Nephron progenitor cell (in vitro differentiated cells): ENCODE results near the gene SBSN.

ENCODE experiments used
- DNase-seq: peaks from one replicate; pipeline ENCODE4 v3.0.0; 2021
- H3K27ac Mint-ChIP-seq: 2 replicates; pipeline ENCODE4 v1.8.0; 2021; ENCODE audit warnings: mild to moderate bottlenecking, moderate library complexity, mixed read lengths
- H3K27me3 Mint-ChIP-seq: 2 replicates; pipeline ENCODE4 v1.8.0; 2021; ENCODE audit warnings: mild to moderate bottlenecking, low read depth, mixed read lengths; ENCODE audit not compliant: poor library complexity
- H3K36me3 Mint-ChIP-seq: 2 replicates; pipeline ENCODE4 v1.8.0; 2021; ENCODE audit warnings: low read depth, mixed read lengths
- H3K4me1 Mint-ChIP-seq: 2 replicates; pipeline ENCODE4 v1.8.0; 2021; ENCODE audit warnings: mixed read lengths
- H3K4me3 Mint-ChIP-seq: 2 replicates; pipeline ENCODE4 v1.8.0; 2021; ENCODE audit warnings: mild to moderate bottlenecking, moderate library complexity, mixed read lengths
- H3K9me3 Mint-ChIP-seq: 2 replicates; pipeline ENCODE4 v1.8.0; 2021; ENCODE audit warnings: mild to moderate bottlenecking, moderate library complexity, mixed read lengths
- CTCF ChIP-seq: fragments of 200-600 bp; sonication (generic); IDR thresholded peaks from 2 replicates; pipeline ENCODE4 v1.5.0; 2021; ENCODE audit warnings: antibody characterized with exemption

The SBSN gene

DNA sequence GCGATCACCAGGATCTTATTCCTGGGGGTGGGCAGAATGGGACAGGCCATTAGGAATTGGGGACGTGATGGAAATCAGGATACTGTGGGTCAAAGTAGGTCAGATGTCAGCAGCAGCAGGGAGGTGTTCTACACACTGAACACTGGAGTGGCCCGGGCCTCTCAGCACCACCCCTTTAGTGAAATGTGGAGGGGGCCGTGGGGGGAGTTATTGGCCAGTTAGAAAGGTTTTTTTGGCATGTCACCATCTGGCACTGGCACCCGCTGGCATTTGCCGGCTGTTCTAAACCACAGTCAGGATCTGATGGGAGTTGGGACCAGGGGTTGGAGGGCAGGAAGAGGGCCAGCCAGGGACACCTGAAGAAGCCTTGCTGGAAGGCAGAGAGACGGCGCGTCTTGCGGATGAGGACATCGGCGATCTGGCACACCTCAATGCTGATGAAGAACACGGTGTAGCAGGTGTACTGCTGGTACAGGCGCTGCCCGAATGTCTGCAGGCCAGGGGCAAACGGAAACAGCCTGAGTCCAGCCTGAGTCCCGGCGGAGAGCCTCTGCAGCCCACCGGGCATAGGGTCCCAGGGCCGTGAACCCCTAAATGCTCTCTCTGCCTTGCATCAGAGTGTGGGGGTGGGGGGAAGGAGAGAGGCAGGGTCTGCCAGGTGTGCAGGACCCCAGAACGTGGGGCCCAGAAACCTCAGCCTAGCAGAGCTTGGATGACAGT lies 23.1 kb upstream of the SBSN start:
- peaks cover 4% of the 10 kb centered on the region for H3K9me3 Mint-ChIP-seq
- no peak overlapping the region for H3K27ac Mint-ChIP-seq
- TF ChIP-seq CTCF = no peak

GRCh38 chr19:35549879-35550523 lies 21.9 kb upstream of the SBSN start:
- peaks cover 28% of the 10 kb centered on the region for H3K4me1 Mint-ChIP-seq
- H3K27me3 Mint-ChIP-seq = peaks cover 17% of the 10 kb centered on the region
- no peak for DNase-seq
- no peak overlapping the region for H3K4me3 Mint-ChIP-seq
- peaks cover 4% of the 10 kb centered on the region for H3K36me3 Mint-ChIP-seq
- H3K27ac Mint-ChIP-seq = no peak overlapping the region
- TF ChIP-seq CTCF = no peak
- no peaks in the 10 kb centered on the region for H3K9me3 Mint-ChIP-seq

More for the DNA sequence above, 23.1 kb upstream of the SBSN start:
- Mint-ChIP-seq H3K4me3 (no peak overlapping the region), H3K27me3 (peaks cover 25% of the 10 kb centered on the region), H3K36me3 (peaks cover 4% of the 10 kb centered on the region), H3K4me1 (peaks cover 33% of the 10 kb centered on the region)
- no peak for DNase-seq

GRCh38 chr19:35549174-35549788 lies 21.2 kb upstream of the SBSN start:
- peak; percentile 71 for TF ChIP-seq CTCF
- no peak overlapping the region for H3K27ac Mint-ChIP-seq
- H3K4me3 Mint-ChIP-seq = no peak overlapping the region

GRCh38 chr19:35546532-35546931 lies 18.4 kb upstream of the SBSN start:
- Mint-ChIP-seq H3K27me3 (peaks cover 6% of the 10 kb centered on the region), H3K4me1 (peaks cover 37% of the 10 kb centered on the region), H3K36me3 (peaks cover 4% of the 10 kb centered on the region), H3K27ac (peak overlapping the region; percentile 73), H3K9me3 (no peaks in the 10 kb centered on the region), H3K4me3 (peak overlapping the region; percentile 90)
- DNase-seq = no peak
- no peak for TF ChIP-seq CTCF

More at GRCh38 chr19:35549174-35549788, 21.2 kb upstream of the SBSN start:
- Mint-ChIP-seq H3K9me3 (no peaks in the 10 kb centered on the region), H3K36me3 (peaks cover 4% of the 10 kb centered on the region), H3K4me1 (peaks cover 35% of the 10 kb centered on the region), H3K27me3 (peaks cover 10% of the 10 kb centered on the region)
- DNase-seq = peak; percentile 66

GRCh38 chr19:35545855-35546381 lies 17.8 kb upstream of the SBSN start:
- Mint-ChIP-seq H3K27ac (peak overlapping the region; percentile 73), H3K9me3 (no peaks in the 10 kb centered on the region)

More at GRCh38 chr19:35545855-35546381, 17.8 kb upstream of the SBSN start:
- Mint-ChIP-seq H3K27me3 (peaks cover 1% of the 10 kb centered on the region), H3K36me3 (peaks cover 3% of the 10 kb centered on the region), H3K4me3 (peak overlapping the region; percentile 90), H3K4me1 (peaks cover 37% of the 10 kb centered on the region)
- no peak for TF ChIP-seq CTCF
- peak; percentile 59 for DNase-seq
